Keratinocyte (primary cell): ENCODE measurements around the gene AGAP1. TPM values are rescaled to one million over a fixed set of nuclear protein-coding genes. Genes with fewer than 3 reads are reported as not detected.

ENCODE experiments used
- DNase-seq: peaks from one replicate; pipeline ENCODE4 v3.0.0-alpha.2; 2011; ENCODE audit warnings: low read depth, missing footprints, low spot score
- FAIRE-seq: peaks from 2 replicates; lab custom pipeline; 2011; peaks lifted over from hg19 to GRCh38; lab: Jason Lieb, UNC
- H2AFZ ChIP-seq: 2 replicates; pipeline ENCODE4 v1.6.0; 2012; ENCODE audit warnings: low read length, control low read depth, inconsistent platforms; ENCODE audit not compliant: control insufficient read depth
- H3K27ac ChIP-seq: 2 replicates; pipeline ENCODE4 v1.5.1; 2011; ENCODE audit warnings: low read length; ENCODE audit not compliant: control insufficient read depth, insufficient read depth
- H3K27me3 ChIP-seq: 3 replicates; pipeline ENCODE4 v1.6.0; 2011; ENCODE audit warnings: low read length; ENCODE audit not compliant: control insufficient read depth, insufficient read depth; ENCODE audit errors: extremely low read depth
- H3K36me3 ChIP-seq, 2 experiments: 2 replicates in 1 of 2; 3 replicates in 1 of 2; pipeline ENCODE4 v1.5.1; 2011; ENCODE audit warnings: low read length in 2 of 2, mild to moderate bottlenecking in 1 of 2; ENCODE audit not compliant: control insufficient read depth in 2 of 2, insufficient read depth in 2 of 2; ENCODE audit errors: extremely low read depth in 1 of 2
- H3K4me1 ChIP-seq: 3 replicates; pipeline ENCODE4 v1.5.1; 2011; ENCODE audit warnings: low read length; ENCODE audit not compliant: control insufficient read depth, insufficient read depth; ENCODE audit errors: extremely low read depth
- H3K4me2 ChIP-seq: 3 replicates; pipeline ENCODE4 v1.6.0; 2011; ENCODE audit warnings: low read depth, low read length; ENCODE audit not compliant: control insufficient read depth, insufficient read depth; ENCODE audit errors: extremely low read depth
- H3K4me3 ChIP-seq, 3 experiments: fragments of 200-600 bp in 1 of 3; sonication (generic) in 1 of 3; 2 replicates in 2 of 3; 3 replicates in 1 of 3; pipeline ENCODE4 v1.5.1; 2011 to 2016; ENCODE audit warnings: low read length in 3 of 3, mild to moderate bottlenecking in 3 of 3, control low read depth in 2 of 3, inconsistent platforms in 1 of 3, low read depth in 1 of 3, mixed read lengths in 1 of 3, mixed run types in 1 of 3, moderate library complexity in 1 of 3; ENCODE audit not compliant: control insufficient read depth in 2 of 3, insufficient read depth in 2 of 3; ENCODE audit errors: extremely low read depth in 1 of 3
- H3K79me2 ChIP-seq: 2 replicates; pipeline ENCODE4 v1.6.0; 2012; ENCODE audit warnings: low read length; ENCODE audit not compliant: control insufficient read depth, insufficient read depth
- H3K9ac ChIP-seq: 3 replicates; pipeline ENCODE4 v1.6.0; 2011; ENCODE audit warnings: low read length; ENCODE audit not compliant: control insufficient read depth, insufficient read depth; ENCODE audit errors: extremely low read depth
- H3K9me1 ChIP-seq: 3 replicates; pipeline ENCODE4 v1.6.0; 2011; ENCODE audit warnings: low read length; ENCODE audit not compliant: control insufficient read depth, insufficient read depth; ENCODE audit errors: extremely low read depth
- H3K9me3 ChIP-seq: 2 replicates; pipeline ENCODE4 v1.5.1; 2012; ENCODE audit warnings: low read depth, low read length; ENCODE audit not compliant: control insufficient read depth
- H4K20me1 ChIP-seq: 3 replicates; pipeline ENCODE4 v1.6.0; 2011; ENCODE audit warnings: low read length; ENCODE audit not compliant: control insufficient read depth, insufficient read depth; ENCODE audit errors: extremely low read depth
- CTCF ChIP-seq, 3 experiments: IDR thresholded peaks in 1 of 3; conservative IDR thresholded peaks in 1 of 3; optimal IDR thresholded peaks in 1 of 3; 2 replicates in 2 of 3; 3 replicates in 1 of 3; pipeline versions ENCODE3 to v1.5.1; 2011; ENCODE audit warnings: low read length in 3 of 3, mild to moderate bottlenecking in 3 of 3, moderate library complexity in 2 of 3, control low read depth in 1 of 3, inconsistent platforms in 1 of 3; ENCODE audit not compliant: insufficient read depth in 2 of 3; ENCODE audit errors: extremely low read depth in 1 of 3
- EZH2 ChIP-seq: IDR thresholded peaks from one replicate; pipeline ENCODE4 v1.6.1; 2012; ENCODE audit warnings: inconsistent platforms, mild to moderate bottlenecking, low read length, moderate library complexity
- dilution Hi-C: fragments of 300-500 bp; cut with MboI; formaldehyde crosslinking; loops from one replicate; pipeline ENCODE4 v1.7.0; 2020; ENCODE audit warnings: low sequenced_read_pairs; ENCODE audit not compliant: extremely low pct_ligation_motif_present
- polyA plus RNA-seq, 5 experiments: library from polyadenylated mRNA; depleted of rRNA in 3 of 5; stranded (reverse) in 3 of 5; stranded (forward) in 1 of 5; unstranded in 1 of 5; fragments of >200 nt; gene quantifications; 1 replicate in 1 of 5; 2 replicates in 3 of 5; 3 replicates in 1 of 5; pipeline versions ENCODE4 v1.2.1 to v1.2.3, GENCODE V29; 2011 to 2012; ENCODE audit warnings: missing spikeins in 2 of 5, low read depth in 1 of 5, low replicate concordance in 1 of 5

Gene AGAP1
- polyA plus RNA-seq, 1 donor (not counting 4 experiments of a cell fraction or from before 2014, with no cell fraction given), result 12.6 TPM

- Histone ChIP-seq H3K9me1 (no peaks in the 10 kb centered on the region), H3K36me3 (peaks cover 0 to 2% of the 10 kb centered on the region in 2 experiments), H3K27ac (no peak overlapping the region), H3K4me1 (peaks cover 21% of the 10 kb centered on the region), H3K79me2 (peaks cover 13% of the 10 kb centered on the region), H3K9ac (no peak overlapping the region), H3K27me3 (no peaks in the 10 kb centered on the region), H2AFZ (no peak overlapping the region), H4K20me1 (no peaks in the 10 kb centered on the region), H3K4me2 (no peak overlapping the region), H3K4me3 (no peak overlapping the region), H3K9me3 (no peaks in the 10 kb centered on the region)
- dilution Hi-C loops, result no loop called here
- no peak for DNase-seq
- TF ChIP-seq CTCF (optimal IDR thresholded peaks at IDR 0.05 in 1 of 3, IDR thresholded peaks at IDR 0.05 in 1 of 3, conservative IDR thresholded peaks at IDR 0.05 in 1 of 3; ENCODE audit: extremely low read depth in 1 of 3, insufficient read depth in 2 of 3, low read length in 3 of 3) (no peak), EZH2 (no peak)
- no peak for FAIRE-seq
These were observed 217.7 kb downstream of the AGAP1 start for GRCh38 chr2:235711527-235711926.

- peaks cover 0 to 2% of the 10 kb centered on the region in 2 experiments for H3K36me3 ChIP-seq
- H3K9me1 ChIP-seq, result no peaks in the 10 kb centered on the region
- no peaks in the 10 kb centered on the region for H3K27me3 ChIP-seq
- no peaks in the 10 kb centered on the region for H3K9me3 ChIP-seq
- H3K9ac ChIP-seq, result no peak overlapping the region
- no peak for DNase-seq
- H3K79me2 ChIP-seq, result peaks cover 8% of the 10 kb centered on the region
- no peak overlapping the region for H3K4me2 ChIP-seq
- H2AFZ ChIP-seq, result no peak overlapping the region
- no peak overlapping the region for H3K27ac ChIP-seq
- no peaks in the 10 kb centered on the region for H4K20me1 ChIP-seq
- TF ChIP-seq EZH2, result no peak
- TF ChIP-seq CTCF (optimal IDR thresholded peaks at IDR 0.05 in 1 of 3, IDR thresholded peaks at IDR 0.05 in 1 of 3, conservative IDR thresholded peaks at IDR 0.05 in 1 of 3; ENCODE audit: extremely low read depth in 1 of 3, insufficient read depth in 2 of 3, low read length in 3 of 3), result no peak
- no peak overlapping the region for H3K4me3 ChIP-seq
- peaks cover 18% of the 10 kb centered on the region for H3K4me1 ChIP-seq
- dilution Hi-C loops, result no loop called here
- FAIRE-seq, result no peak
These were observed 218.3 kb downstream of the AGAP1 start for GRCh38 chr2:235712176-235712575.
